Endothelial cell of umbilical vein (primary cell): ENCODE measurements around the gene IL1RL1. TPM values are rescaled to one million over a fixed set of nuclear protein-coding genes. Genes with fewer than 3 reads are reported as not detected.

ENCODE experiments used
- BruUV-seq: library from RNA; stranded (reverse); fragments of 400-500 nt; replicated peaks from 2 replicates; lab custom pipeline; 2021; lab: Mats Ljungman, UMichigan
- CTCF ChIA-PET: fragments of 300-600, 350-600 bp; sonication (Branson Sonifier 250); formaldehyde crosslinking; loops from one replicate; lab custom pipeline; 2021; ENCODE audit warnings: antibody characterized with exemption, inconsistent platforms; lab: Charles Lee
- POLR2A ChIA-PET: fragments of 300-600, 350-600 bp; sonication (Branson Sonifier 250); formaldehyde crosslinking; loops from one replicate; lab custom pipeline; 2021; ENCODE audit warnings: antibody characterized with exemption, inconsistent platforms; lab: Charles Lee
- DNase-seq: peaks from one replicate; pipeline ENCODE4 v3.0.0-alpha.2; 2011; ENCODE audit warnings: low read depth, low spot score
- FAIRE-seq: peaks from 2 replicates; lab custom pipeline; 2011; peaks lifted over from hg19 to GRCh38; lab: Jason Lieb, UNC
- H2AFZ ChIP-seq: 2 replicates; pipeline ENCODE4 v1.6.0; 2012; ENCODE audit warnings: low read depth, low read length, control low read depth, inconsistent platforms
- H3K27ac ChIP-seq: 2 replicates; pipeline ENCODE4 v1.5.1; 2011; ENCODE audit warnings: low read depth, mild to moderate bottlenecking, control low read depth, low read length, moderate library complexity; ENCODE audit not compliant: insufficient read depth
- H3K27me3 ChIP-seq, 2 experiments: 2 replicates each; pipeline versions ENCODE4 v1.6.0 to v1.6.1; 2011; ENCODE audit warnings: low read length in 2 of 2, mixed read lengths in 1 of 2; ENCODE audit not compliant: control insufficient read depth in 2 of 2, insufficient read depth in 2 of 2
- H3K36me3 ChIP-seq, 2 experiments: 2 replicates in 1 of 2; 3 replicates in 1 of 2; pipeline ENCODE4 v1.5.1; 2011; ENCODE audit warnings: low read length in 2 of 2, mild to moderate bottlenecking in 1 of 2, moderate library complexity in 1 of 2; ENCODE audit not compliant: control insufficient read depth in 2 of 2, insufficient read depth in 2 of 2; ENCODE audit errors: extremely low read depth in 1 of 2
- H3K4me1 ChIP-seq: 3 replicates; pipeline ENCODE4 v1.5.1; 2011; ENCODE audit warnings: mild to moderate bottlenecking, low read length; ENCODE audit not compliant: control insufficient read depth, insufficient read depth; ENCODE audit errors: extremely low read depth
- H3K4me2 ChIP-seq: 2 replicates; pipeline ENCODE4 v1.6.1; 2011; ENCODE audit warnings: low read length, control low read depth, mixed read lengths; ENCODE audit not compliant: insufficient read depth
- H3K4me3 ChIP-seq, 3 experiments: fragments of 200-600 bp in 1 of 3; sonication (generic), shearing (Covaris generic) in 1 of 3; replicated peaks in 1 of 3; 2 replicates each; pipeline ENCODE4 v1.5.1; 2011 to 2016; ENCODE audit warnings: control low read depth in 3 of 3, low read length in 3 of 3, mild to moderate bottlenecking in 2 of 3, inconsistent platforms in 1 of 3, low read depth in 1 of 3, moderate library complexity in 1 of 3; ENCODE audit not compliant: insufficient read depth in 1 of 3
- H3K79me2 ChIP-seq: 2 replicates; pipeline ENCODE4 v1.6.0; 2012; ENCODE audit warnings: low read length, inconsistent platforms; ENCODE audit not compliant: control insufficient read depth, insufficient read depth
- H3K9ac ChIP-seq: replicated peaks from 2 replicates; pipeline ENCODE3; 2011; ENCODE audit warnings: low read length, control low read depth; ENCODE audit not compliant: insufficient read depth; ENCODE audit errors: extremely low read depth
- H3K9me1 ChIP-seq: replicated peaks from 3 replicates; pipeline ENCODE4 v1.6.0; 2011; ENCODE audit warnings: mild to moderate bottlenecking, low read length; ENCODE audit not compliant: control insufficient read depth, insufficient read depth; ENCODE audit errors: extremely low read depth
- H3K9me3 ChIP-seq: replicated peaks from 2 replicates; pipeline ENCODE4 v1.5.1; 2012; ENCODE audit warnings: low read length, inconsistent platforms; ENCODE audit not compliant: control insufficient read depth, insufficient read depth
- H4K20me1 ChIP-seq: replicated peaks from 2 replicates; pipeline ENCODE3; 2011; ENCODE audit warnings: mild to moderate bottlenecking, low read length; ENCODE audit not compliant: control insufficient read depth, insufficient read depth; ENCODE audit errors: extremely low read depth
- CTCF ChIP-seq, 2 donors: IDR thresholded peaks; 1 replicate in 1 of 2; 2 replicates in 1 of 2; pipeline ENCODE4 v1.5.1; 2011; ENCODE audit warnings: low read length in 2 of 2, mild to moderate bottlenecking in 2 of 2, moderate library complexity in 2 of 2, control low read depth in 1 of 2, inconsistent platforms in 1 of 2, low read depth in 1 of 2; ENCODE audit not compliant: insufficient read depth in 1 of 2; ENCODE audit errors: extremely low read depth in 1 of 2
- EZH2 ChIP-seq: IDR thresholded peaks from 2 replicates; pipeline ENCODE4 v1.6.1; 2012; ENCODE audit warnings: borderline replicate concordance, low read depth, mild to moderate bottlenecking, moderate library complexity, low read length, inconsistent platforms; ENCODE audit not compliant: severe bottlenecking
- GATA2 ChIP-seq: IDR thresholded peaks from 2 replicates; pipeline ENCODE4 v1.7.0; 2011; ENCODE audit warnings: low read depth, mild to moderate bottlenecking, moderate library complexity, mixed read lengths, low read length; ENCODE audit not compliant: insufficient read length, insufficient read depth
- MAX ChIP-seq: IDR thresholded peaks from 2 replicates; pipeline ENCODE4 v1.6.1; 2011; ENCODE audit not compliant: insufficient read depth, insufficient read length
- MYC ChIP-seq: IDR thresholded peaks from one replicate; pipeline ENCODE4 v1.6.1; 2011; ENCODE audit warnings: mild to moderate bottlenecking, low read depth, low read length
- POLR2A ChIP-seq: IDR thresholded peaks from 2 replicates; pipeline ENCODE4 v1.6.1; 2012; ENCODE audit warnings: low read depth, mild to moderate bottlenecking, control low read depth, low read length
- POLR2AphosphoS5 ChIP-seq: IDR thresholded peaks from 2 replicates; pipeline ENCODE4 v1.6.1; 2012; ENCODE audit warnings: low read depth, mild to moderate bottlenecking, control low read depth, low read length, moderate library complexity; ENCODE audit not compliant: insufficient read depth
- dilution Hi-C: fragments of 300-500 bp; cut with MboI; formaldehyde crosslinking; loops from one replicate; pipeline ENCODE4 v1.15.0; 2019; ENCODE audit warnings: low sequenced_read_pairs; ENCODE audit not compliant: extremely low pct_ligation_motif_present
- intact Hi-C: fragments of 100-400 bp; cut with micrococcal nuclease; formaldehyde crosslinking; loops from one replicate; pipeline ENCODE4 v1.10.0; 2022
- polyA plus RNA-seq, 4 experiments: library from polyadenylated mRNA; depleted of rRNA in 3 of 4; stranded (reverse) in 3 of 4; unstranded in 1 of 4; fragments of >200 nt; gene quantifications; 2 replicates each; pipeline versions ENCODE4 v1.2.1 to v1.2.3, GENCODE V29; 2011 to 2012; ENCODE audit warnings: missing spikeins in 1 of 4
- total RNA-seq: library from RNA; stranded (reverse); gene quantifications from 2 replicates; pipeline ENCODE4 v1.2.3, GENCODE V29; 2021

Gene IL1RL1
- total and polyA plus RNA-seq, 2 donors (not counting 3 experiments of a cell fraction or from before 2014, with no cell fraction given), result 32.2 to 44.0 TPM

GRCh38 chr2:102271844-102272243 lies 39.5 kb upstream of the IL1RL1 start:
- Histone ChIP-seq H3K9ac (peak overlapping the region; percentile 26), H3K27ac (no peak overlapping the region), H4K20me1 (no peaks in the 10 kb centered on the region), H3K36me3 (no peaks in the 10 kb centered on the region), H3K9me3 (no peaks in the 10 kb centered on the region), H3K79me2 (no peaks in the 10 kb centered on the region), H3K27me3 (no peaks in the 10 kb centered on the region), H3K9me1 (no peaks in the 10 kb centered on the region), H3K4me1 (peaks cover 7% of the 10 kb centered on the region), H2AFZ (peak overlapping the region; percentile 65), H3K4me2 (peak overlapping the region; percentile 16), H3K4me3 (no peak overlapping the region)
- dilution Hi-C loops, result no loop called here
- FAIRE-seq (peak; percentile 56), DNase-seq (peak; percentile 15)
- ChIA-PET POLR2A (no interaction called here), CTCF (interaction anchor here (0.6 to 3.2 kb wide), 6 partner anchors 10 to 250 kb away, joined by 3 to 19 read pairs (median 8); no protein-coding TSS in a partner anchor)
- no TSS peak for BruUV-seq
- no peak for TF ChIP-seq EZH2
- intact Hi-C loops, result loop anchor here (2.0 kb wide), 1 partner anchor 33 kb away; no protein-coding TSS in a partner anchor

GRCh38 chr2:102273619-102274211 lies 37.6 kb upstream of the IL1RL1 start:
- Histone ChIP-seq H2AFZ (peak overlapping the region; percentile 69), H3K27me3 (peaks cover 0 to 2% of the 10 kb centered on the region in 2 experiments), H3K9me1 (no peaks in the 10 kb centered on the region), H3K79me2 (no peaks in the 10 kb centered on the region), H3K4me3 (no peak overlapping the region), H3K27ac (peak overlapping the region; percentile 26), H3K36me3 (no peaks in the 10 kb centered on the region), H3K4me1 (peaks cover 7% of the 10 kb centered on the region), H4K20me1 (no peaks in the 10 kb centered on the region), H3K9ac (peak overlapping the region; percentile 14), H3K9me3 (no peaks in the 10 kb centered on the region), H3K4me2 (no peak overlapping the region)
- FAIRE-seq, result peak; percentile 68
- DNase-seq, result peak; percentile 74
- TF ChIP-seq MAX (no peak), MYC (no peak), POLR2A (no peak), EZH2 (no peak), CTCF (IDR thresholded peaks at IDR 0.05; ENCODE audit: extremely low read depth in 1 of 2, insufficient read depth in 1 of 2, low read depth in 1 of 2, low read length in 2 of 2) (no peak), POLR2AphosphoS5 (no peak), GATA2 (peak; percentile 65)
- intact Hi-C loops, result loop anchor here (2.0 kb wide), 1 partner anchor 31 kb away; no protein-coding TSS in a partner anchor
- ChIA-PET CTCF (interaction anchor here (0.8 to 3.2 kb wide), 6 partner anchors 8 to 169 kb away, joined by 3 to 19 read pairs (median 8); no protein-coding TSS in a partner anchor), POLR2A (no interaction called here)
- dilution Hi-C loops, result no loop called here
- no TSS peak for BruUV-seq
